Astrocyte (in vitro differentiated cells and primary cell): ENCODE data around the gene MARCHF10. TPM values are rescaled to one million over a fixed set of nuclear protein-coding genes. Genes with fewer than 3 reads are reported as not detected.
"Not testable (repeated sequence)": the region's sequence is repeated elsewhere in the genome, so short reads cannot be mapped to it uniquely, and the experiment has no call there.

ENCODE experiments used
- DNase-seq: peaks from one replicate; pipeline ENCODE4 v3.0.0-alpha.2; 2010; ENCODE audit warnings: low read depth
- FAIRE-seq: peaks from 2 replicates; lab custom pipeline; 2011; peaks lifted over from hg19 to GRCh38; lab: Jason Lieb, UNC
- H2AFZ ChIP-seq: 2 replicates; pipeline ENCODE4 v1.6.0; 2012; ENCODE audit warnings: low read depth, low read length, inconsistent platforms
- H3K27ac ChIP-seq: 2 replicates; pipeline ENCODE4 v1.5.1; 2011; ENCODE audit warnings: low read depth, low read length, inconsistent platforms
- H3K27me3 ChIP-seq: 2 replicates; pipeline ENCODE4 v1.6.0; 2011; ENCODE audit warnings: low read length, inconsistent platforms; ENCODE audit not compliant: insufficient read depth
- H3K36me3 ChIP-seq: 2 replicates; pipeline ENCODE4 v1.5.1; 2011; ENCODE audit warnings: low read length, inconsistent platforms; ENCODE audit not compliant: insufficient read depth
- H3K4me1 ChIP-seq: 2 replicates; pipeline ENCODE4 v1.5.1; 2011; ENCODE audit warnings: low read length, inconsistent platforms; ENCODE audit not compliant: insufficient read depth
- H3K4me2 ChIP-seq: 2 replicates; pipeline ENCODE4 v1.6.0; 2012; ENCODE audit warnings: low read length, inconsistent platforms
- H3K4me3 ChIP-seq: 2 replicates; pipeline ENCODE4 v1.5.1; 2011; ENCODE audit warnings: low read depth, mild to moderate bottlenecking, low read length, inconsistent platforms; ENCODE audit not compliant: insufficient read depth
- H3K79me2 ChIP-seq: 2 replicates; pipeline ENCODE4 v1.6.0; 2012; ENCODE audit warnings: mild to moderate bottlenecking, low read length, inconsistent platforms; ENCODE audit not compliant: insufficient read depth
- H3K9ac ChIP-seq: 2 replicates; pipeline ENCODE4 v1.6.0; 2012; ENCODE audit warnings: mild to moderate bottlenecking, low read length, inconsistent platforms
- H3K9me3 ChIP-seq: 2 replicates; pipeline ENCODE4 v1.5.1; 2012; ENCODE audit warnings: low read depth, mild to moderate bottlenecking, low read length, inconsistent platforms; ENCODE audit not compliant: insufficient read depth
- H4K20me1 ChIP-seq: 2 replicates; pipeline ENCODE4 v1.6.0; 2012; ENCODE audit warnings: low read length, inconsistent platforms; ENCODE audit not compliant: insufficient read depth
- H3K27ac Mint-ChIP-seq: one replicate; pipeline ENCODE4 v1.8.0; 2021; ENCODE audit warnings: mild to moderate bottlenecking, mixed read lengths; ENCODE audit not compliant: unreplicated experiment
- H3K27me3 Mint-ChIP-seq: one replicate; pipeline ENCODE4 v1.8.0; 2021; ENCODE audit warnings: low read depth, mixed read lengths; ENCODE audit not compliant: unreplicated experiment
- H3K36me3 Mint-ChIP-seq: one replicate; pipeline ENCODE4 v1.8.0; 2021; ENCODE audit warnings: low read depth, mixed read lengths; ENCODE audit not compliant: unreplicated experiment
- H3K4me1 Mint-ChIP-seq: one replicate; pipeline ENCODE4 v1.8.0; 2021; ENCODE audit warnings: low read depth, mixed read lengths; ENCODE audit not compliant: unreplicated experiment
- H3K4me3 Mint-ChIP-seq: one replicate; pipeline ENCODE4 v1.8.0; 2021; ENCODE audit warnings: mild to moderate bottlenecking, moderate library complexity, mixed read lengths; ENCODE audit not compliant: unreplicated experiment
- H3K9me3 Mint-ChIP-seq: one replicate; pipeline ENCODE4 v1.8.0; 2021; ENCODE audit warnings: mild to moderate bottlenecking, mixed read lengths; ENCODE audit not compliant: unreplicated experiment
- CTCF ChIP-seq: IDR thresholded peaks from 2 replicates; pipeline ENCODE4 v1.5.1; 2011; ENCODE audit warnings: low read depth, mild to moderate bottlenecking, inconsistent platforms, low read length, moderate library complexity; ENCODE audit not compliant: insufficient read depth
- EZH2 ChIP-seq: IDR thresholded peaks from 2 replicates; pipeline ENCODE4 v1.6.1; 2012; ENCODE audit warnings: mild to moderate bottlenecking, low read length, inconsistent platforms; ENCODE audit not compliant: insufficient read depth
- total RNA-seq: library from RNA; stranded (reverse); gene quantifications from 2 replicates; pipeline ENCODE4 v1.2.1, GENCODE V29; 2021

Gene MARCHF10
- total RNA-seq, 1 donor from 2014 or later: not detected

GRCh38 chr17:62787366-62787765, 20.7 kb downstream of the MARCHF10 start:
- H3K36me3 Mint-ChIP-seq: no peaks in the 10 kb centered on the region
- no peak for TF ChIP-seq EZH2
- TF ChIP-seq CTCF: no peak
- no peak overlapping the region for H3K27ac Mint-ChIP-seq
- no peak overlapping the region for H3K4me3 Mint-ChIP-seq
- peaks cover 7% of the 10 kb centered on the region for H3K9me3 Mint-ChIP-seq
- Histone ChIP-seq H3K36me3 (no peaks in the 10 kb centered on the region), H2AFZ (no peak overlapping the region), H3K27me3 (no peaks in the 10 kb centered on the region), H4K20me1 (no peaks in the 10 kb centered on the region), H3K27ac (peak overlapping the region; percentile 52), H3K9me3 (no peaks in the 10 kb centered on the region), H3K4me1 (peaks cover 23% of the 10 kb centered on the region), H3K79me2 (no peaks in the 10 kb centered on the region), H3K4me2 (no peak overlapping the region), H3K9ac (peak overlapping the region; percentile 48), H3K4me3 (no peak overlapping the region)
- H3K27me3 Mint-ChIP-seq: no peaks in the 10 kb centered on the region
- peaks cover 19% of the 10 kb centered on the region for H3K4me1 Mint-ChIP-seq
- DNase-seq (peak; percentile 65), FAIRE-seq (no peak)

GRCh38 chr17:62786646-62787045, 21.5 kb downstream of the MARCHF10 start:
- H3K27me3 Mint-ChIP-seq: no peaks in the 10 kb centered on the region
- peak overlapping the region; percentile 52 for H3K27ac ChIP-seq
- FAIRE-seq: no peak

GRCh38 chr17:62785983-62786382, 22.1 kb downstream of the MARCHF10 start:
- H3K36me3 ChIP-seq, FAIRE-seq, H3K27me3 Mint-ChIP-seq, H3K27ac Mint-ChIP-seq, H3K9ac ChIP-seq, H3K27ac ChIP-seq, H3K79me2 ChIP-seq, H3K4me3 ChIP-seq, H3K4me3 Mint-ChIP-seq, H3K27me3 ChIP-seq, H3K4me2 ChIP-seq, H2AFZ ChIP-seq, DNase-seq, H3K9me3 Mint-ChIP-seq, H3K9me3 ChIP-seq, H3K36me3 Mint-ChIP-seq, H4K20me1 ChIP-seq: not testable (repeated sequence)
- H3K4me1 ChIP-seq: peaks cover 18% of the 10 kb centered on the region
- peaks cover 17% of the 10 kb centered on the region for H3K4me1 Mint-ChIP-seq

More at GRCh38 chr17:62786646-62787045, 21.5 kb downstream of the MARCHF10 start:
- no peaks in the 10 kb centered on the region for H3K36me3 ChIP-seq
- Mint-ChIP-seq H3K4me1 (peaks cover 17% of the 10 kb centered on the region), H3K4me3 (no peak overlapping the region), H3K27ac (no peak overlapping the region), H3K36me3 (no peaks in the 10 kb centered on the region), H3K9me3 (peaks cover 7% of the 10 kb centered on the region)
- H3K79me2 ChIP-seq: no peaks in the 10 kb centered on the region
- peaks cover 18% of the 10 kb centered on the region for H3K4me1 ChIP-seq
- no peak overlapping the region for H2AFZ ChIP-seq
- H3K9ac ChIP-seq: no peak overlapping the region
- no peak for DNase-seq
- no peak overlapping the region for H3K4me2 ChIP-seq
- no peaks in the 10 kb centered on the region for H3K9me3 ChIP-seq
- H3K27me3 ChIP-seq: no peaks in the 10 kb centered on the region
- no peaks in the 10 kb centered on the region for H4K20me1 ChIP-seq
- no peak overlapping the region for H3K4me3 ChIP-seq
- TF ChIP-seq EZH2 (no peak), CTCF (no peak)
